Left forelimb (tissue), 1 donor: Measurements from ENCODE around the gene FBLIM1.
"Not testable (repeated sequence)": the region's sequence is repeated elsewhere in the genome, so short reads cannot be mapped to it uniquely, and the experiment has no call there.

ENCODE experiments used
- DNase-seq: peaks from one replicate; pipeline ENCODE4 v3.0.0-alpha.2; 2018; ENCODE audit warnings: low spot score

The FBLIM1 gene

GRCh38 chr1:15767941-15768340, 9.3 kb downstream of the FBLIM1 start:
- no peak for DNase-seq

GRCh38 chr1:15768388-15768787, 9.8 kb downstream of the FBLIM1 start:
- no peak for DNase-seq

- no peak for DNase-seq
Observed at GRCh38 chr1:15770313-15770962, 11.8 kb downstream of the FBLIM1 start.

- DNase-seq, result no peak
Observed at GRCh38 chr1:15771836-15772515, 13.4 kb downstream of the FBLIM1 start.

- DNase-seq, result no peak
Observed at GRCh38 chr1:15775706-15776105, 17.1 kb downstream of the FBLIM1 start.

- DNase-seq, result no peak
Observed at GRCh38 chr1:15777909-15778707, 19.5 kb downstream of the FBLIM1 start.

- no peak for DNase-seq
Observed at GRCh38 chr1:15785683-15786082, 27.1 kb downstream of the FBLIM1 start.

- DNase-seq, result no peak
Observed at GRCh38 chr1:15786581-15786980, 28.0 kb downstream of the FBLIM1 start.

- no peak for DNase-seq
Observed at GRCh38 chr1:15788624-15789301, 30.2 kb downstream of the FBLIM1 start.

- no peak for DNase-seq
Observed at GRCh38 chr1:15796086-15796462, 37.5 kb downstream of the FBLIM1 start.

- DNase-seq, result no peak
Observed at GRCh38 chr1:15797614-15798390, 39.2 kb downstream of the FBLIM1 start.

GRCh38 chr1:15799004-15799867, 40.6 kb downstream of the FBLIM1 start:
- no peak for DNase-seq

- DNase-seq, result no peak
Observed at GRCh38 chr1:15799928-15800835, 41.6 kb downstream of the FBLIM1 start.

GRCh38 chr1:15802234-15802965, 43.8 kb downstream of the FBLIM1 start:
- DNase-seq, result no peak

- no peak for DNase-seq
Observed at GRCh38 chr1:15803380-15803779, 44.8 kb downstream of the FBLIM1 start.

GRCh38 chr1:15804060-15804459, 45.5 kb downstream of the FBLIM1 start:
- DNase-seq, result no peak

GRCh38 chr1:15807121-15807520, 48.5 kb downstream of the FBLIM1 start:
- no peak for DNase-seq

- DNase-seq, result not testable (repeated sequence)
Observed at GRCh38 chr1:15807549-15807948, 49.0 kb downstream of the FBLIM1 start, which contains the start of gene UQCRHL. Gene UQCRHL, minus strand, starts transcription at chr1:15807649. Its CDS starts 0 bp downstream, at chr1:15807649.

- DNase-seq, result no peak
Observed at GRCh38 chr1:15808955-15809354, 50.4 kb downstream of the FBLIM1 start.
